LNCAP (cell line): ENCODE data around the gene DLGAP1.

Experiments used
- TF ChIP-seq, protein P1 (sequence below): fragments of 450-650 bp; IDR thresholded peaks from 2 replicates; pipeline ENCODE4 v1.5.1; 2017; ENCODE audit warnings: mild to moderate bottlenecking

The DLGAP1 gene

DNA sequence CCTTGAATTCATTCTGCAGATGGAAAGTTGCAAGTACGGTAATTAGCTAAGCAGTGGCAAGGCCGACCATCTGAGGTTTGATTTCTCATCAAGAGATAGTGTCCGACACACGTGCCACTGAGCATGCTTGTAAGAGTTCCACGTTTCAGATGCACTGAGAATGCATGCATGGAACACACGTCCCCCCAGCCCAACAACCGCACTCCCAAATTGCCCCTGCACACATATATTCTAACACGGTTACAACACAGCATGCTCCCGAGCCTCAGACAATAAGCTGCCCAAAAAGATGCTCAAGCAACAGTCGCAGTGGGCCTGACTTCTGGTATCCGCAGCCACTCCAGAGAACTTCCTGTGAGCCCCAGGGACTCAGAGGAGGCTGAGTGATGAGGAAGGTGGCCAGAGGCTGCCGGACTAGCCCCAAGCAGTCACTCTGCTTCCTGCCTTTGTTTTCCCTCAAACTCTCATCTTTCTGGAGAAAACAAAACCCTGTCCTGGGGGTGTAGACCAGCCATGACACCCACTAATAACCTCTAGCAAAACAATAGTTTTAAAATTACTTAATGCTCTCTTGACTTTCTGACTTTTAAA, 801.2 kb downstream of the DLGAP1 start:
- TF ChIP-seq, protein P1, sequence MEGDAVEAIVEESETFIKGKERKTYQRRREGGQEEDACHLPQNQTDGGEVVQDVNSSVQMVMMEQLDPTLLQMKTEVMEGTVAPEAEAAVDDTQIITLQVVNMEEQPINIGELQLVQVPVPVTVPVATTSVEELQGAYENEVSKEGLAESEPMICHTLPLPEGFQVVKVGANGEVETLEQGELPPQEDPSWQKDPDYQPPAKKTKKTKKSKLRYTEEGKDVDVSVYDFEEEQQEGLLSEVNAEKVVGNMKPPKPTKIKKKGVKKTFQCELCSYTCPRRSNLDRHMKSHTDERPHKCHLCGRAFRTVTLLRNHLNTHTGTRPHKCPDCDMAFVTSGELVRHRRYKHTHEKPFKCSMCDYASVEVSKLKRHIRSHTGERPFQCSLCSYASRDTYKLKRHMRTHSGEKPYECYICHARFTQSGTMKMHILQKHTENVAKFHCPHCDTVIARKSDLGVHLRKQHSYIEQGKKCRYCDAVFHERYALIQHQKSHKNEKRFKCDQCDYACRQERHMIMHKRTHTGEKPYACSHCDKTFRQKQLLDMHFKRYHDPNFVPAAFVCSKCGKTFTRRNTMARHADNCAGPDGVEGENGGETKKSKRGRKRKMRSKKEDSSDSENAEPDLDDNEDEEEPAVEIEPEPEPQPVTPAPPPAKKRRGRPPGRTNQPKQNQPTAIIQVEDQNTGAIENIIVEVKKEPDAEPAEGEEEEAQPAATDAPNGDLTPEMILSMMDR, result no peak

DNA sequence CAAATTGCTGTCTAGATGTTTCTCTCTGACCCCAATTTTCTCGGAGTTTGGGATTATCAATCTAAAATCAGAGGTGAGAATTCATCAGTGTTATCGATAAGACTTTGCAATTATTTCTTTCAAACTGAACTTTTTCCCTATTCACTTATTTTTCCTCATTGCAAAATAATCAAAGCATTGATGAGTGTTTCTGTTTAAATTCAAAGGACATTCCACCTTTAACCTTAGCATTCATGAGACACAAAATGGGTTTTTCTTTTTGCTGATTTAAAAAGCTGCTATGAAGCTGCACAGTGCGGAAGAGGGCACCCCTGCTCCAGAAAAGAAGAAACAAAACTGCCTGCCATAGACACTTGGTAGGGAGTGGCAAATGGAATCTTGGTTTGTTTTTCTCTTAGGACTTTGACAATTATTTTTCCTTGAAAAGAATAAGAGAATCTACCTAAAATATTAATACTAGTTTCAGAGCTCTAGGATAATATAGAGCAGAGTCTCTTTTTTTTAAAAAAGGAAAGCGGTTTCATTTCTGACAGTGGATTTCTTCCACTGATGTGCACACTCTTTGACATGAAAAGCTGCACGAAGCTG, 801.8 kb downstream of the DLGAP1 start:
- TF ChIP-seq, protein P1, result no peak

DNA sequence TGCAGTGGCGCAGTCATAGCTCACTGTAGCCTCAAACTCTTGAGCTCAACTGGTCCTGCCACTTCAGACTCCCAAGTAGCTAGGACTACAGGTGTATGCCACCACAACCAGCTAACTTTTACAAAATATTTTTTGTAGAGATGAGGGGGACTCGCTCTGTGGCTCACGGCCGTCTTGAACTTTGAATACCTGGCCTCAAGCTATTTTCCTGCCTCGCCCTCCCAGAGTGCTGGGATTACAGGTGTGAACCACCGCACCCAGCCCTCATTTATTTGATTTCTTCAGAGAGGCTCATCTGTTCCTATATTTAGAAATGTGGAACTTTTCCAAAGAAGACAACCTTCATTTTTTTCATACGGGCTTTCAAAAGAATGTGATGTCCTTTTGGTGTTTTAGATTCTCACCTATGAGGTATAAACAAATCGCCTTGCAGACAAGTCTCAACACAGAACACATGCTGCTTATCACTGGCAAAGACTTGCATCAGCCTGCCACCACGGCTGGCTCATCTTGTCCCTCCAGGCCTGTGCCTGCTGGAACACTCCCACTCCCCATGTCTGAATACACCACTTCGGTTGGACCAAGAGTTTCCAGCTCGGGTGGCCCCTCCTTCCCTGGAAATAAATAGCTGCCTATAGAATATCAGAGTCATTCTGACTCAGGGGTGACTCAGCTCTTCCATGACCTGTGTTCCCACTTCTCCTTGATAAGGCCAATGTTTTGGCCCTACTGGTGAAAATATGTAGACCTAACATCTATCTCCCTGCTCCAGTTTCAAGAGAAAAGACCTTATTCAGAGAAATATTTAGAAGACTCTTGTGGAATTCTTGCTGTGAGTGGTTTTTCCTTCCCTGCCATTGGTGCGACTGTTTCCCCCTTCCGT, 802.5 kb downstream of the DLGAP1 start:
- TF ChIP-seq, protein P1, result no peak

DNA sequence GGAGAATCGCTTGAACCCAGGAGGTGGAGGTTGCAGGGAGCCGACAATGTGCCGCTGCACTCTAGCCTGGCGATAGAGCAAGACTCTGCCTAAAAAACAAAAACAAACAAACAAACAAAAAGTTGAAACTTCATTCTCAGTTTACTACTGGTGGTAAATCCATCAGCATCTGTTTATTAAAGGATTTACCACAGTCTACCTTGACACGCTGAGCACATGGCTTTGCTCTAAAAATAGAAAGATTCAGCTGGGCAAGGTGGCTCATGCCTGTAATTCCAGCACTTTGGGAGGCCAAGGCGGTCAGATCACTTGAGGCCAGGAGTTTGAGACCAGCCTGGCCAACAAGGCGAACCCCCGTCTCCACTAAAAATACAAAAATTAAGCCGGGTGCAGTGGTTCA, 803.8 kb downstream of the DLGAP1 start:
- TF ChIP-seq, protein P1, result no peak

DNA sequence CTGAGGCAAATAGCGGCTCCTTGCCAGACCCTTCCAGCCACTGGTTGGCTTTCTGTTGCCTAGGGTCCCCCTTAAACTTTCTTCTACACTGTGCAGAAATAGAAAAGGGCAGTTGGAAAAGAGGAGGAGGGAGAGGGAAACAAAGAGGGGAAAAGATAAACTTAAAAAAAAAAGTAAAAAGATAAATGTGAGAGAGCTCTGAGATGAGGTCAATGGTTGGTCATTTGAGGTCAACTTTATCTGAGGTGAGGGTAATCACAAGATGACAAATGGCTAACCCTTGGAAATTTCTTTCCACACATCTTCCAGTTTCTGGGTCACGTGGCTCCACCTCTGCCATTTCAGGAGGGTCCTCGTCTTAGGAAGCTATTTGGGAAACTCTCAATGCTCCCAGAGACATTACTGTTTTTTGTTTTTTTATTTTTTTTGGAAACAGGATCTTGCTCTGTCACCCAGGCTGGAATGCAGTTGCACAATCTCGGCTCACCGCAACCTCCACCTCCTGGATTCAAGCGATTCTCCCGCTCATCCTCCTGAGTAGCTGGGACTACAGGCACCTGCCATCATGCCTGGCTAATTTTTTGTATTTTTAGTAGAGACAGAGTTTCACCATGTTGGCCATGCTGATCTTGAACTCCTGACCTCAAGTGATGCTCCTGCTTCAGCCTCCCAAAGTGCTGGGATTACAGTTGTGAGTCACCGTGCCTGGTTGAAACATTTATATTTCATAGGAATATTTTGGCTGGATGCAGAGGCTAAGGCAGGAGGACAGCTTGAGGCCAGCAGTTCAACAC, 805.3 kb downstream of the DLGAP1 start:
- TF ChIP-seq, protein P1, result no peak

DNA sequence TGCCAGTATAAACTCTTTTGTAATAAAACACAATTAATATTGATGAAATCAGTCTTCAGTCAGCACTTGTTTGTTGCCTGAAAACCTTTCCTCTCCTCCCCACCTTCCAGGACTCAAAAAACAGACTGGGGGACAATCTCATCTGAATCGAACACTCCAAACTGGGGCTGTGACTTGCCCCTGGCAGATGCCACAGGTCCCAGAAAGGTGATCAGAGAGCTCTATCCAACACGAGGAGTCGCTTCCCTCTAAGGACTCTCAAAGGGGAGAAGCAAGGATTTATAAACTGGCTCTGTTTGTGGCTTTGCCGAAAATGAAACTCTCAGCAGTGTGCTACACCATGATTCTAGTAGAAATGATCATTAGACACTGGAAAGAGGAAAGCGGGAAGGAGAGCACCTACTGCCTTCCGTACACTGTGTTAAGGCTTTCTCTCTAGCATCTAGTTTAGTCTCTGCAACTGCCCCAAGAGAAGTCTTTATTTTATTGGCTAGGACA, 805.9 kb downstream of the DLGAP1 start:
- TF ChIP-seq, protein P1, result no peak

DNA sequence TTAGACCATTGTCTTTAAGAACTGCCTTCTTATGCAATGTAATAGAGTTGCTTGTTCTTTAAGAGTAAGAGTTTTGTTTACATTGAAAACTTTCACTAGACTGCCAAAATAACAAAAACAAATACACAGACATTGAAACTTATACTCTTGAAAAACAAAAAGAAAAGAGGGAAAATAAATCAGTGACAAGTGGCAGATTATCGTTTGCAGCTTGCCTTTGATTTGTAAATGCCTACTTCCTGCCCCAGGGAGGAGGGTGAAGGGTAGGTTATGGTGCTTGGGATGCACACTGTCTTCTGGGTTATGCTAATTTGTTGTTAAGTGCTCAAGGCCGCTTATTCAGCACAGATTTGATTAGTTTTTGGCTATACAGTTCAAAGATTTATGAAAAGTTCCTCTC, 806.5 kb downstream of the DLGAP1 start:
- TF ChIP-seq, protein P1, result no peak
